ENCODE measurements around the gene TM4SF4. TPM values are rescaled to one million over a fixed set of nuclear protein-coding genes. Genes with fewer than 3 reads are reported as not detected.

TM4SF4 gene
- total RNA-seq: not detected in 2 replicates

GRCh38 chr3:149474250-149474817 lies at the start of gene TM4SF4:
TSS of gene TM4SF4 (plus strand) at chr3:149474697. CDS start at chr3:149474878, 181 bp downstream.

Other genes starting within 250 kb of the TM4SF4 start
- gene TM4SF18, start 141.1 kb upstream of the TM4SF4 start, total RNA-seq: 248 and 498 TPM in 2 replicates
- gene TM4SF1, start 97.0 kb upstream of the TM4SF4 start, total RNA-seq: 1,004 and 1,541 TPM in 2 replicates
- gene WWTR1, start 183.3 kb downstream of the TM4SF4 start, total RNA-seq: 46.1 and 139 TPM in 2 replicates

Data from bladder microvascular endothelial cell (primary cell).